Measurements from ENCODE around the gene STAT5B. TPM values are rescaled to one million over a fixed set of nuclear protein-coding genes. Genes with fewer than 3 reads are reported as not detected.

STAT5B gene
- total RNA-seq, 4 donors from 2014 or later: 57.6 to 72.6 (median 63.3) TPM

DNA sequence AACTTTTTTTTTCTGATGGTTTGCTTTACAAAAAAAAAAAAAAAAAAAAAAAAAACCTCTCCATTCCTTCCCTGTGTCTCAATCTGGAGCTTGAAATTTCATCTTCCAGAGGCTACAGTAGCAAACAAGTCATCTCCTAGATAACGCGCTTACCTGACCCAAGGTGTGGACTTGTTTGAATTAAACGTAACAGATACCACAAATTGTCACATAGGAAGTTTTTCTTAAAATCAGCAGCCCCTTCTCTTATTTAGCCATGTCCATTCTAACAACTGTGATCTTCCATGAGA lies 2.0 kb downstream of the STAT5B start:
- no peak for TF ChIP-seq POLR2A (IDR thresholded peaks at IDR 0.05)
- TF ChIP-seq, protein P1, sequence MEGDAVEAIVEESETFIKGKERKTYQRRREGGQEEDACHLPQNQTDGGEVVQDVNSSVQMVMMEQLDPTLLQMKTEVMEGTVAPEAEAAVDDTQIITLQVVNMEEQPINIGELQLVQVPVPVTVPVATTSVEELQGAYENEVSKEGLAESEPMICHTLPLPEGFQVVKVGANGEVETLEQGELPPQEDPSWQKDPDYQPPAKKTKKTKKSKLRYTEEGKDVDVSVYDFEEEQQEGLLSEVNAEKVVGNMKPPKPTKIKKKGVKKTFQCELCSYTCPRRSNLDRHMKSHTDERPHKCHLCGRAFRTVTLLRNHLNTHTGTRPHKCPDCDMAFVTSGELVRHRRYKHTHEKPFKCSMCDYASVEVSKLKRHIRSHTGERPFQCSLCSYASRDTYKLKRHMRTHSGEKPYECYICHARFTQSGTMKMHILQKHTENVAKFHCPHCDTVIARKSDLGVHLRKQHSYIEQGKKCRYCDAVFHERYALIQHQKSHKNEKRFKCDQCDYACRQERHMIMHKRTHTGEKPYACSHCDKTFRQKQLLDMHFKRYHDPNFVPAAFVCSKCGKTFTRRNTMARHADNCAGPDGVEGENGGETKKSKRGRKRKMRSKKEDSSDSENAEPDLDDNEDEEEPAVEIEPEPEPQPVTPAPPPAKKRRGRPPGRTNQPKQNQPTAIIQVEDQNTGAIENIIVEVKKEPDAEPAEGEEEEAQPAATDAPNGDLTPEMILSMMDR (IDR thresholded peaks at IDR 0.05): no peak
- H3K27ac ChIP-seq: no peak overlapping the region
- H3K4me3 ChIP-seq (replicated peaks in 1 of 3): no peak overlapping the region
- H3K27me3 ChIP-seq: no peaks in the 10 kb centered on the region
- no peaks in the 10 kb centered on the region for H3K36me3 ChIP-seq
- H3K9me3 ChIP-seq: no peaks in the 10 kb centered on the region
- no peak for DNase-seq
- peaks cover 4 to 15% of the 10 kb centered on the region in 2 donors for H3K4me1 ChIP-seq
- 88 to 93% methylated on average over 3 of the region's 3 CpGs for WGBS, 2 donors
- intact Hi-C loops (cut with DNase I): no loop called here

DNA sequence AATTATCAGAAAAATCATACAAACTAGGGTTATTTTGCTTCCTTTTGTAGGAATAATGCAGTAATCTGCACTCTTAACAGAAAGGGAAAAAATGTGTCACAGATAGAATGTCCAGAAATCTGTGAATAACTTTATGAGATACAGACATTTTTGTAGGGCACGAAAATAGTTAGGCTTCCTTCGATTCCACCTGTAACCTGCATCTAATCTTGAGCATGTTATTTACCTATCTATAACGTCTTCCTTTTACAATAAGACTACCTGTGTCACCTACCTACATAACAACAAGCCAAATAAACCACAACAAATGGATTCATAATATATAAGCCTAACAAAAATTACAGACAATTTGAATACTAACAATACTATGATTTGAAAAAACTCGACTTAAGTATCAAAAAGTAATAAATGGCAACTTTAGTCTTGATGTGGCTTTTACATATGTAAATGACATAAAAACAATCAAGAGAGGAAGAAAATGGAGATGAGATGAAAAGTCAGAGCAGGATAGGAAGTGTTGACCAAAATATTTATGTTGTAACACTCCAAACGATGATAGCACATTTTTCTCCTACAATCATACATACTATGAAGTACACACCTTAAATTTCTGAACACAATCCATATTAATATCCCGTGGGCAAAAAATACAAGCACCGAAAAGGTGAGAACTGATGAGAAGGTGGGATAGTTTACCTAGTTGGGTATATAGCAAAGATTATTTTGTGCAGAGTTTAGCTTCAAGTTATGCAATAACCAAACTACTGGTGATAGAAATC lies 2.5 kb downstream of the STAT5B start:
- Histone ChIP-seq H3K27me3 (no peaks in the 10 kb centered on the region), H3K4me1 (peaks cover 4 to 15% of the 10 kb centered on the region in 2 donors), H3K36me3 (no peaks in the 10 kb centered on the region), H3K4me3 (replicated peaks in 1 of 3) (no peak overlapping the region), H3K9me3 (no peaks in the 10 kb centered on the region), H3K27ac (no peak overlapping the region)
- no peak for DNase-seq
- intact Hi-C loops (cut with DNase I): no loop called here
- TF ChIP-seq, protein P1 (IDR thresholded peaks at IDR 0.05): no peak
- WGBS, 2 donors: 76 to 78% methylated on average over 7 of the region's 7 CpGs

DNA sequence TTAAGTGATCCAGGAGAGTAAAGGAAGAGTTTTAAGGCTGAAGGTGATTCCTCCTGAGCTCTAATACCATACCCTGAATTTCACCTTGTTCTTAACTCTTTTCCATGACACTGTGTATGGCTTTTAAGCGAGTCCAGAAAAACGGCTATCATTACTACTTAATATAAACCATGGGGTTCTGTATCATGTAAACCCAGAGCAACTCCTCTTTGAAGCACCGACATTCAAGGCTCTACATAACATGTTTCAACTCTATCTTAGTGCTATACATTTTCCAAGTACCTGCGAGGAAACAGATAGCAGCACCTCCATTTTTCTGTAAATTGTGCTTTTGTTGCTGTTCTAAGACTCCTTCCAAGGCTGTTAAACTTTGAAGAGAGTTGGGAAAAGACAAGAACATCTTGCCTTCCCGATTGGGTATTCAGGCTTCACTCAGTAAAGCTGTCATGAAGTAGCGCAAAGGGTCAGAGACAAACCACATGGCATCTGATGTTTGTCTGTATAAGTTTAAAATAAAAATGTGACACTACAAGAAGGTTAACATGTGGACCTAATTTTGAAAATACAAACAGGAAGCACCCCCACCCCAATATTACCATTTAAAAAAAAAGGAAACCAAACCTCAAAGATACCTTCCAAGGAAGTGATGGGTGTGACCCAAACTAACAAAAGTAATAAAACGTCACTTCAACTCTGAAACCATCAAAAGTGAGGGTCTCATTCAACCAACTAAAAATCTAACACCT lies 3.9 kb downstream of the STAT5B start:
- intact Hi-C loops (cut with DNase I): no loop called here
- DNase-seq: no peak
- Histone ChIP-seq H3K36me3 (no peaks in the 10 kb centered on the region), H3K9me3 (no peaks in the 10 kb centered on the region), H3K27me3 (no peaks in the 10 kb centered on the region), H3K4me3 (replicated peaks in 1 of 3) (no peak overlapping the region), H3K27ac (no peak overlapping the region), H3K4me1 (peaks cover 4 to 14% of the 10 kb centered on the region in 2 donors)
- TF ChIP-seq, protein P1 (IDR thresholded peaks at IDR 0.05): no peak
- no peak for TF ChIP-seq POLR2A (IDR thresholded peaks at IDR 0.05)
- WGBS, 2 donors: 83% methylated on average over 7 of the region's 7 CpGs

DNA sequence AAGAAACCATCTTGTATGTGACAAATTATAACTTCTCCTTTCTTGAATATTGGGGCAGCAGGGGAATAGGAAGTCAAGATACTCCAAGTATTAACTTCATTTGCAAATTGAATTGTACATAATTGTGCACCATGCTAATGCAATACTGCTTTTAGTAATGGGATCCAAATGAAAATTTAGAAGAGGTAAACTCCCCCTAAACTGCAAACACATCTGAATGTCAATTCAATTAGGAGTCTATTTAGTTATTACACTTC lies 4.5 kb downstream of the STAT5B start:
- Histone ChIP-seq H3K9me3 (no peaks in the 10 kb centered on the region), H3K4me1 (peaks cover 4 to 10% of the 10 kb centered on the region in 2 donors), H3K27me3 (no peaks in the 10 kb centered on the region), H3K36me3 (no peaks in the 10 kb centered on the region), H3K4me3 (replicated peaks in 1 of 3) (no peak overlapping the region), H3K27ac (no peak overlapping the region)
- TF ChIP-seq POLR2A (IDR thresholded peaks at IDR 0.05): no peak
- TF ChIP-seq, protein P1 (IDR thresholded peaks at IDR 0.05): no peak
- DNase-seq: no peak
- intact Hi-C loops (cut with DNase I): no loop called here

DNA sequence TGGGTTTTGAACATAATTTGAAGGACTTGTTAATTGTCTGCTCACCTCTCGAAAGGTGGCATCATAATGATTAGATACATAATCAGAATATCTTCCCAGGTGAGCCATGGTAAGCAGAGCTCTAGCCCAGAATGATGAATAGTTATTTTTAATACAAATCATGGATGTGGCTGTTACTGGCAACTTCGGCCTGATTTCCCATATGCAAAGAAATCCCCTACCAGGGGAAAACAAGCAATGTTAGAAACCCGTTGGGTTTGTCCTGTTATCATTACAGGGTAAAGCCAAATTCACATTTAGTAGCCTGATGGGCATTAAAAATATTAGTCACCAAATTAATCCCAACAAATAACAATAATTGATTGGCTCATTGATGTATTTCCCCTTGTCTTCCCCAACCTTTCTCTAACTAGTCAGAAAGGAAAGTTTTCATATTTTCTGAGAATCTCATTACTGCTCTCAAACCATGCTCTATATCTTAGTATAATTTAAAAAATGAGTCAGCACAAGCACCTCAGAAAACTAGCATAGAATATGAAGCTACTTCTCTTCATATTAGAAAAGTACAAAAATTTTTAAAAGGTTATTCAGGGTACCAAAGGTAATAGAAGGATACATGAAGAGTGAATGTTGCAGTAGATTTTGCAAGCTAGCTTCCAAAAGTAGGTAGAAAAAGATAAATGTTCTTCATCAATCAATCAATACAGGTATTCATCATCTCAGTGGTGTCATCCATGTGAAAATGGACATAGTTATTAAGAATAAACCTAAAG lies 5.0 kb downstream of the STAT5B start:
- Histone ChIP-seq H3K27me3 (no peaks in the 10 kb centered on the region), H3K9me3 (no peaks in the 10 kb centered on the region), H3K27ac (no peak overlapping the region), H3K4me1 (peaks cover 4 to 12% of the 10 kb centered on the region in 2 donors), H3K36me3 (no peaks in the 10 kb centered on the region), H3K4me3 (replicated peaks in 1 of 3) (no peak overlapping the region)
- TF ChIP-seq POLR2A (IDR thresholded peaks at IDR 0.05): no peak
- TF ChIP-seq, protein P1 (IDR thresholded peaks at IDR 0.05): no peak
- intact Hi-C loops (cut with DNase I): no loop called here
- no peak for DNase-seq
- 85 to 96% methylated on average over 3 of the region's 3 CpGs for WGBS, 2 donors

All from thyroid gland (tissue), 4 donors.